Mesothelial cell of epicardium (in vitro differentiated cells): ENCODE measurements around the gene WDR7. TPM values are rescaled to one million over a fixed set of nuclear protein-coding genes. Genes with fewer than 3 reads are reported as not detected.

Source experiments
- DNase-seq, 2 experiments: peaks; one replicate each; pipeline ENCODE4 v3.0.0; 2021; ENCODE audit warnings: low spot score in 2 of 2; ENCODE audit not compliant: unreplicated experiment in 2 of 2
- H3K27ac Mint-ChIP-seq: 2 replicates; pipeline ENCODE4 v1.8.0; 2021; ENCODE audit warnings: mixed read lengths
- H3K27me3 Mint-ChIP-seq: 2 replicates; pipeline ENCODE4 v1.8.0; 2021; ENCODE audit warnings: low read depth, mixed read lengths
- H3K36me3 Mint-ChIP-seq: 2 replicates; pipeline ENCODE4 v1.8.0; 2021; ENCODE audit warnings: mixed read lengths
- H3K4me1 Mint-ChIP-seq: 2 replicates; pipeline ENCODE4 v1.8.0; 2021; ENCODE audit warnings: mixed read lengths
- H3K4me3 Mint-ChIP-seq: 2 replicates; pipeline ENCODE4 v1.8.0; 2021; ENCODE audit warnings: mild to moderate bottlenecking, moderate library complexity, mixed read lengths
- H3K9me3 Mint-ChIP-seq: 2 replicates; pipeline ENCODE4 v1.8.0; 2021; ENCODE audit warnings: mixed read lengths
- CTCF ChIP-seq: fragments of 200-600 bp; sonication (generic); IDR thresholded peaks from one replicate; pipeline ENCODE4 v1.5.0; 2021; ENCODE audit warnings: antibody characterized with exemption; ENCODE audit not compliant: unreplicated experiment
- total RNA-seq: library from RNA; stranded (reverse); gene quantifications from 3 replicates; pipeline ENCODE4 v1.2.1, GENCODE V29; 2021

Gene WDR7
- total RNA-seq, 1 donor from 2014 or later: 28.0 TPM

- no peak for TF ChIP-seq CTCF
- Mint-ChIP-seq H3K4me1 (peaks cover 4% of the 10 kb centered on the region), H3K27me3 (no peaks in the 10 kb centered on the region), H3K4me3 (no peak overlapping the region), H3K27ac (no peak overlapping the region), H3K36me3 (no peaks in the 10 kb centered on the region), H3K9me3 (no peaks in the 10 kb centered on the region)
- no peak for DNase-seq
Measured at GRCh38 chr18:56934131-56934530, 283.0 kb downstream of the WDR7 start.

GRCh38 chr18:56934906-56935305, 283.7 kb downstream of the WDR7 start:
- no peak overlapping the region for H3K27ac Mint-ChIP-seq
- no peaks in the 10 kb centered on the region for H3K9me3 Mint-ChIP-seq
- peaks cover 2% of the 10 kb centered on the region for H3K4me1 Mint-ChIP-seq
- no peak for DNase-seq
- H3K36me3 Mint-ChIP-seq: no peaks in the 10 kb centered on the region
- no peak overlapping the region for H3K4me3 Mint-ChIP-seq
- H3K27me3 Mint-ChIP-seq: no peaks in the 10 kb centered on the region
- no peak for TF ChIP-seq CTCF

- TF ChIP-seq CTCF: no peak
- no peaks in the 10 kb centered on the region for H3K27me3 Mint-ChIP-seq
- H3K27ac Mint-ChIP-seq: no peak overlapping the region
- DNase-seq: no peak
- H3K36me3 Mint-ChIP-seq: no peaks in the 10 kb centered on the region
- no peak overlapping the region for H3K4me3 Mint-ChIP-seq
- no peaks in the 10 kb centered on the region for H3K9me3 Mint-ChIP-seq
- H3K4me1 Mint-ChIP-seq: peaks cover 2% of the 10 kb centered on the region
Measured at GRCh38 chr18:56935434-56936040, 284.4 kb downstream of the WDR7 start.

GRCh38 chr18:56936457-56936856, 285.3 kb downstream of the WDR7 start:
- DNase-seq: no peak
- no peaks in the 10 kb centered on the region for H3K9me3 Mint-ChIP-seq
- no peak overlapping the region for H3K27ac Mint-ChIP-seq
- no peaks in the 10 kb centered on the region for H3K36me3 Mint-ChIP-seq
- no peaks in the 10 kb centered on the region for H3K27me3 Mint-ChIP-seq
- no peak for TF ChIP-seq CTCF
- H3K4me1 Mint-ChIP-seq: peaks cover 2% of the 10 kb centered on the region
- no peak overlapping the region for H3K4me3 Mint-ChIP-seq

DNA sequence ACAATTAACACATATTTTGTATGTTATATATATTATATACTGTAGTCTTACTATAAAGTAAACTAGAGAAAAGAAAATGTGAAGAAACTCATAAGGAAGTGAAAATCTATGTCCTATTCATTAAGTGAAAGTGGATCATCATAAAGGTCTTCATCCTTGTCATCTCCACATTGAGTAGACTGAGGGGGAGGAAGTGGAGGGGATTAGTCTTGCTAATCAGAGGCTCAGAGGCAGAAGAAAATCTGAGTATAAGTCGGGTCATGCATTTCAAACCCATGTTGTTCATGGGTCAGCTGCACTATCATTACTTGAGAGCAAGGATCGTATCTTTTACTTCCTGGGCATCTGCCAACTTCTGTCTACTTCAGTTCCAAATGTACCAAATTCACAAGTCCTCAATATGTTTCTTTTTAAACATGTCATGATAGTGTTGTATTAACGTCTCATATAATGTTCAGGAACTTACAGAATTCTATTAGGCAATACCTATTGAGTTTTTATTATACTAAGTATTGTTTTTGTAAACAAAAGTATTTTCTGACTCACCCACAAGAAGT, 286.8 kb downstream of the WDR7 start:
- Mint-ChIP-seq H3K27me3 (no peaks in the 10 kb centered on the region), H3K36me3 (no peaks in the 10 kb centered on the region), H3K27ac (no peak overlapping the region), H3K4me1 (peaks cover 2% of the 10 kb centered on the region), H3K4me3 (no peak overlapping the region), H3K9me3 (no peaks in the 10 kb centered on the region)
- no peak for TF ChIP-seq CTCF
- DNase-seq: no peak
